HG03159 (cell line): ENCODE data around the gene EFHC1.
"Not testable (repeated sequence)": the region's sequence is repeated elsewhere in the genome, so short reads cannot be mapped to it uniquely, and the experiment has no call there.

Experiments
- ATAC-seq: cut with Tn5 transposase; IDR thresholded peaks from one replicate; pipeline ENCODE4 v1.9.1; 2021; ENCODE audit warnings: mild to moderate bottlenecking, moderate library complexity; ENCODE audit not compliant: unreplicated experiment

EFHC1 gene

GRCh38 chr6:52419809-52420667 lies at the start of gene EFHC1:
Gene EFHC1, plus strand, starts transcription at chr6:52420342. Its CDS starts 69 bp downstream, at chr6:52420411.
- ATAC-seq = peak; percentile 96

GRCh38 chr6:52371656-52372191 lies 48.4 kb upstream of the EFHC1 start:
- ATAC-seq = no peak

GRCh38 chr6:52373151-52373690 lies 46.9 kb upstream of the EFHC1 start:
- no peak for ATAC-seq

- no peak for ATAC-seq
These were observed 45.9 kb upstream of the EFHC1 start for GRCh38 chr6:52374247-52374646.

GRCh38 chr6:52375780-52376556 lies 44.2 kb upstream of the EFHC1 start:
- no peak for ATAC-seq

- ATAC-seq = no peak
These were observed 43.4 kb upstream of the EFHC1 start for GRCh38 chr6:52376763-52377162.

- peak; percentile 49 for ATAC-seq
These were observed 42.5 kb upstream of the EFHC1 start for GRCh38 chr6:52377538-52378221.

GRCh38 chr6:52381249-52381648 lies 38.9 kb upstream of the EFHC1 start:
- ATAC-seq = no peak

- no peak for ATAC-seq
These were observed 35.9 kb upstream of the EFHC1 start for GRCh38 chr6:52384145-52384766.

GRCh38 chr6:52385074-52385473 lies 35.1 kb upstream of the EFHC1 start:
- no peak for ATAC-seq

GRCh38 chr6:52388119-52388518 lies 32.0 kb upstream of the EFHC1 start:
- ATAC-seq = not testable (repeated sequence)

- ATAC-seq = no peak
These were observed 31.4 kb upstream of the EFHC1 start for GRCh38 chr6:52388790-52389189.

GRCh38 chr6:52389264-52389625 lies 30.9 kb upstream of the EFHC1 start:
- no peak for ATAC-seq

GRCh38 chr6:52389626-52390360 lies 30.3 kb upstream of the EFHC1 start:
- ATAC-seq = peak; percentile 65

GRCh38 chr6:52390361-52390727 lies 29.8 kb upstream of the EFHC1 start:
- peak; percentile 38 for ATAC-seq

GRCh38 chr6:52391599-52391998 lies 28.5 kb upstream of the EFHC1 start:
- ATAC-seq = no peak

GRCh38 chr6:52392944-52393343 lies 27.2 kb upstream of the EFHC1 start:
- ATAC-seq = no peak

- ATAC-seq = no peak
These were observed 26.4 kb upstream of the EFHC1 start for GRCh38 chr6:52393780-52394179.

- ATAC-seq = peak; percentile 52
These were observed 25.9 kb upstream of the EFHC1 start for GRCh38 chr6:52394251-52394666.

GRCh38 chr6:52395969-52396368 lies 24.2 kb upstream of the EFHC1 start:
- ATAC-seq = no peak
